Measurements from ENCODE around the gene SPEN.

GRCh38 chr1:15885701-15886610, 38.4 kb downstream of the SPEN start:
- peak; percentile 46; the same call in 1 of the 2 replicates for TF ChIP-seq POLR2AphosphoS5 (IDR thresholded peaks at IDR 0.05; ENCODE audit: low read depth, low read length)
- TF ChIP-seq FOXP2 (optimal IDR thresholded peaks at IDR 0.05; ENCODE audit: borderline replicate concordance, extremely low read depth, extremely low read length, insufficient read depth), result peak; percentile 50
- peak; percentile 5; the same call in 1 of the 2 replicates for TF ChIP-seq TAF1 (IDR thresholded peaks at IDR 0.05; ENCODE audit: borderline replicate concordance, insufficient read depth, low read length)
- TF ChIP-seq, protein P1, sequence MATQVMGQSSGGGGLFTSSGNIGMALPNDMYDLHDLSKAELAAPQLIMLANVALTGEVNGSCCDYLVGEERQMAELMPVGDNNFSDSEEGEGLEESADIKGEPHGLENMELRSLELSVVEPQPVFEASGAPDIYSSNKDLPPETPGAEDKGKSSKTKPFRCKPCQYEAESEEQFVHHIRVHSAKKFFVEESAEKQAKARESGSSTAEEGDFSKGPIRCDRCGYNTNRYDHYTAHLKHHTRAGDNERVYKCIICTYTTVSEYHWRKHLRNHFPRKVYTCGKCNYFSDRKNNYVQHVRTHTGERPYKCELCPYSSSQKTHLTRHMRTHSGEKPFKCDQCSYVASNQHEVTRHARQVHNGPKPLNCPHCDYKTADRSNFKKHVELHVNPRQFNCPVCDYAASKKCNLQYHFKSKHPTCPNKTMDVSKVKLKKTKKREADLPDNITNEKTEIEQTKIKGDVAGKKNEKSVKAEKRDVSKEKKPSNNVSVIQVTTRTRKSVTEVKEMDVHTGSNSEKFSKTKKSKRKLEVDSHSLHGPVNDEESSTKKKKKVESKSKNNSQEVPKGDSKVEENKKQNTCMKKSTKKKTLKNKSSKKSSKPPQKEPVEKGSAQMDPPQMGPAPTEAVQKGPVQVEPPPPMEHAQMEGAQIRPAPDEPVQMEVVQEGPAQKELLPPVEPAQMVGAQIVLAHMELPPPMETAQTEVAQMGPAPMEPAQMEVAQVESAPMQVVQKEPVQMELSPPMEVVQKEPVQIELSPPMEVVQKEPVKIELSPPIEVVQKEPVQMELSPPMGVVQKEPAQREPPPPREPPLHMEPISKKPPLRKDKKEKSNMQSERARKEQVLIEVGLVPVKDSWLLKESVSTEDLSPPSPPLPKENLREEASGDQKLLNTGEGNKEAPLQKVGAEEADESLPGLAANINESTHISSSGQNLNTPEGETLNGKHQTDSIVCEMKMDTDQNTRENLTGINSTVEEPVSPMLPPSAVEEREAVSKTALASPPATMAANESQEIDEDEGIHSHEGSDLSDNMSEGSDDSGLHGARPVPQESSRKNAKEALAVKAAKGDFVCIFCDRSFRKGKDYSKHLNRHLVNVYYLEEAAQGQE (IDR thresholded peaks at IDR 0.05; ENCODE audit: insufficient read depth in 1 of 2, low read depth in 2 of 2, low read length in 2 of 2), result no peak

All from PFSK-1 (cell line).